ENCODE results near the gene NTN3.

NTN3 gene

DNA sequence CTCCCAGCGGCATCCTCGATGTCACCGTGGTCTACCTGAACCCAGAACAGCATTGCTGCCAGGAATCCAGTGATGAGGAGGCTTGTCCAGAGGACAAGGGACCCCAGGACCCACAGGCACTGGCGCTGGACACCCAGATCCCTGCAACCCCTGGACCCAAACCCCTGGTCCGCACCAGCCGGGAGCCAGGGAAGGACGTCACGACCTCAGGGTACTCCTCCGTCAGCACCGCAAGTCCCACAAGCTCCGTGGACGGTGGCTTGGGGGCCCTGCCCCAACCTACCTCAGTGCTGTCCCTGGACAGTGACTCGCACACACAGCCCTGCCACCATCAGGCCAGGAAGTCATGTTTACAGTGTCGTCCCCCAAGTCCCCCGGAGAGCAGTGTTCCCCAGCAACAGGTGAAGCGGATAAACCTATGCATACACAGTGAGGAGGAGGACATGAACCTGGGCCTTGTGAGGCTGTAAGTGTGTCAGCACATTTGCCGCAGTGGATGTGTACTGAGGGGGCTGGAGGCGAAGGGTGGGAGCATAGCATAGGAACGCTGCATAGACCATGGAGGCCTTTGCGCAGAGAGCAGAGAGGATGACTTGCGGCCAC is 14.4 kb upstream of the NTN3 start:
- no peak for TF ChIP-seq ZFX (IDR thresholded peaks at IDR 0.05)
- TF ChIP-seq, protein P1, sequence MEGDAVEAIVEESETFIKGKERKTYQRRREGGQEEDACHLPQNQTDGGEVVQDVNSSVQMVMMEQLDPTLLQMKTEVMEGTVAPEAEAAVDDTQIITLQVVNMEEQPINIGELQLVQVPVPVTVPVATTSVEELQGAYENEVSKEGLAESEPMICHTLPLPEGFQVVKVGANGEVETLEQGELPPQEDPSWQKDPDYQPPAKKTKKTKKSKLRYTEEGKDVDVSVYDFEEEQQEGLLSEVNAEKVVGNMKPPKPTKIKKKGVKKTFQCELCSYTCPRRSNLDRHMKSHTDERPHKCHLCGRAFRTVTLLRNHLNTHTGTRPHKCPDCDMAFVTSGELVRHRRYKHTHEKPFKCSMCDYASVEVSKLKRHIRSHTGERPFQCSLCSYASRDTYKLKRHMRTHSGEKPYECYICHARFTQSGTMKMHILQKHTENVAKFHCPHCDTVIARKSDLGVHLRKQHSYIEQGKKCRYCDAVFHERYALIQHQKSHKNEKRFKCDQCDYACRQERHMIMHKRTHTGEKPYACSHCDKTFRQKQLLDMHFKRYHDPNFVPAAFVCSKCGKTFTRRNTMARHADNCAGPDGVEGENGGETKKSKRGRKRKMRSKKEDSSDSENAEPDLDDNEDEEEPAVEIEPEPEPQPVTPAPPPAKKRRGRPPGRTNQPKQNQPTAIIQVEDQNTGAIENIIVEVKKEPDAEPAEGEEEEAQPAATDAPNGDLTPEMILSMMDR (conservative IDR thresholded peaks at IDR 0.05): no peak
- no peak overlapping the region for H3K27ac ChIP-seq

DNA sequence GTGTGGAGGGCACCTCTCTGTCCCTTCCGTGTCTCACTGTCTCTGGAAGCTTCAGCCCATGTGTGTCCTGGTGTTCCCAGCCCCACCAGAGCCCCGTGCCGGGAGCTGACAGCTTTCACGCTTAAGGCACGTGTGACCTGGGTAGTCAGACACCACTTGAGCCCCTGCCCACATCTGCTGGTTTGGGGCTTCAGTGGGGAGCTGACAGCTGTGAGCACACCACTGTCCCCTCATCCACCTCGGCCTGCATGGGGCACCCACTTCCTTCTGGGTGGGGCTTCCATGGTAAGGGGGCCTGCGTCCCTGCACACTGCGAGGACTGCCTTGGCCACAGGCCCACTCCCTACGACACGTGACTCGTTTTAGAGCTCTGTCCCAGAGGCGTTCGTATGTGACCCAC is 13.8 kb upstream of the NTN3 start:
- H3K27ac ChIP-seq: no peak overlapping the region

DNA sequence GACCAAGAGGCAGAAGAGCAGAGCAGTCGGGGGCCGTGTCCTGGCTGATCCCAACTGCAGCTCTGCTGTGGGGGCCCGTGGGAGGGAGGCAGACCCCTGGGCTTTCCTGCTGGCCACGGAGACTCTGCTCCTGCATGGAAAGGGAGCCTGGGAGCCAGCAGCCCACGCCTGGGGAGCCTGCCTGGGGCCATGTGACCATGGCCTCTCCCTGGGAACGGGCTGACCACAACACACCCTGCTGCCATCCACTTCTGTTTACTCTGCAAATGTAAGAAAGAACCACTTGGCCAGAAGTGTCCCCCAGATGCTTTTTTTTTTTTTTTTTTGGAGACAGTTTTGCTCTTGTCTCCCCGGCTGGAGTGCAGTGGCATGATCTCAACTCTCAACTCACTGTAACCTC is 13.2 kb upstream of the NTN3 start:
- H3K27ac ChIP-seq: no peak overlapping the region
- TF ChIP-seq, protein P1 (conservative IDR thresholded peaks at IDR 0.05): no peak
- TF ChIP-seq ZFX (IDR thresholded peaks at IDR 0.05): no peak

More for the DNA sequence above, 13.8 kb upstream of the NTN3 start:
- TF ChIP-seq ZFX (IDR thresholded peaks at IDR 0.05): no peak
- TF ChIP-seq, protein P1 (conservative IDR thresholded peaks at IDR 0.05): no peak

DNA sequence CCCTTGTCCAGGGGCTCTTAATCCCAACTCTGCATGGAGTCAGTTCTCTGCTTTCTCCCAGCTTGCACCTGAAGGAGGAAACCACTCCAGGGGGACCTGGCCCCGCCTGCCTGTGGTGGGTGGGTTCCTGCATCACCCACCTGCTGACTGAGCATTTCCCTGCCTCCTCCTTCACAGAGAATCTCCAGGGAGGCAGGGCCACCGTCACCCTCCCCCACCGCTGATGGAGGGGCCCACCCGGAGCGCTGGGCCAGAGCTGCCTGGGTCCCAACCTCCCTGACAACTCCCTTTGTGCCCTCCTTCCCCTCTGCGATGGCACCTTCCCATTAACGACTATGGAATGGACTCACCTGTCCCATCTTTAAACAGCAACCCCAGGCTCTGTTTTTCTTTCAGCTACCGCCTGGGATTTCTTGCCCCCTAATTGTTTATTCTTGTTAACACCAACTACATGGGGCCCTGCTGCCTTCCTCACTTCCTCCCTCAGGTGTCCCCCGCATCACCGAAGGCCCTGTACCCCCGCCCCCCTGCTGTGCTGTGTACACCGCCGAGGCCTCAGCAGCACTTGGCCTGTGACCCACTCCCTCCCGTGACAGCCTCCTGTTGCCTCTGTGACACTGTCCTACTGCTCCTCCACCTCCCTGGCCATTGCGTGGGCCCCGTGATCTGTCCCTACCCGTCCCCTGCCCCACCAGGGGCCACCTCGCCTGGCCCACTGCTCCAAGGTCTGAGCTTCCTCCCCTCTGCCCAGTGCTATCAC is 12.0 kb upstream of the NTN3 start:
- no peak for TF ChIP-seq ZFX (IDR thresholded peaks at IDR 0.05)
- TF ChIP-seq, protein P1 (conservative IDR thresholded peaks at IDR 0.05): no peak
- peak overlapping the region; percentile 75 for H3K27ac ChIP-seq

DNA sequence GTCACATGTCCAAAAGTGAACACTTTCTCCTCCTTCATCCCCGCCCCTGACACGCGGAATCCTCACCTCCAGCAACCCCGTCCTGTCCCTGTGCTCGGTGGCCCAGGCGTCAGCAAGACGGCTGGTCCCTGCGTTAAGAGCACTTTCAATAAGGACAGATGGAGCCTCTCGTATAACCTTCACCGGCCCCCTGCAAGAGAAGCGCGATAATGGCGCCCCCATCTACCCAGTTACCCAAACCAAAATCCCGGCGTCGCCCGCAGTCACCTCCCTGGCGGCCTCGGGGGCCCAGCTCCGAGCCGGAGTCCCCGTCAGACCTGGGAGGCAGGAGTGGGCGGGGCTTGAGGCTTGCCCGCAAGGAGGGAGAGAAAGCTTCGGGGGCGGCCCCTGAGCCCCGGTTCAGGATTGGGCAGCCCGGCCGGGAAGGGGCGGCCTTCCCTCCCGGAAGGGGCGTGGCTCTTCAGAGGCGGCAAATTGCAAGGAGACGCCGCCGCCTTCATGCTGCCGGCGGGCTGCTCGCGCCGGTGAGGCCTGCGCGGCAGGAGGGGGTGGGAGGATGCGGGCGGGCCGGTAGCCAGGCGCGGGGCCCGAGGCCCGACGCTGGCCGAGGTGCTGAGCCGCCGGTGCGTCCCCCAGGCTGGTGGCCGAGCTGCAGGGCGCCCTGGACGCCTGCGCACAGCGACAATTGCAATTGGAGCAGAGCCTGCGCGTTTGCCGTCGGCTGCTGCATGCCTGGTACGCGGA is 11.3 kb upstream of the NTN3 start, which contains the start of gene TEDC2:
Gene TEDC2 (plus strand): TSS at position 463 of the 744 bp plus-strand sequence. CDS start 36 bp downstream, at position 499.
- TF ChIP-seq, protein P1 (conservative IDR thresholded peaks at IDR 0.05): no peak
- peak; percentile 46; the same call in 1 of the 2 replicates for TF ChIP-seq ZFX (IDR thresholded peaks at IDR 0.05)
- H3K27ac ChIP-seq: peak within 1 kb of the TSS; percentile 75

DNA sequence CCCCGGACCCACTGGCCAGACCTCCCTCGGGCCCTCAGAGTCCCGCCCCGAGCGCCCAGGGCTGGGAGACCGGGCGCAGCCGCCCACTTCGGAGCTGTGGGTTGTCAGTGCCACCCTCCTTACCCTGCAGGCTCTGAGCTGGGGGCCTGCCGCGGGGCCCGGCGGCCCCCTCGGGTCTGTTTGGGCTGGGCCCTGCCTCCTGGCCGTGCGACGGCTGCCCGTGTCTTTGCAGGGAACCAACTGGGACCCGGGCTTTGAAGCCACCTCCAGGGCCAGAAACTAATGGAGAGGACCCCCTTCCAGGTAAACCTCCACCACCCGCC is 10.7 kb upstream of the NTN3 start:
- TF ChIP-seq, protein P1 (conservative IDR thresholded peaks at IDR 0.05): no peak
- no peak for TF ChIP-seq ZFX (IDR thresholded peaks at IDR 0.05)
- H3K27ac ChIP-seq: peak overlapping the region; percentile 75

DNA sequence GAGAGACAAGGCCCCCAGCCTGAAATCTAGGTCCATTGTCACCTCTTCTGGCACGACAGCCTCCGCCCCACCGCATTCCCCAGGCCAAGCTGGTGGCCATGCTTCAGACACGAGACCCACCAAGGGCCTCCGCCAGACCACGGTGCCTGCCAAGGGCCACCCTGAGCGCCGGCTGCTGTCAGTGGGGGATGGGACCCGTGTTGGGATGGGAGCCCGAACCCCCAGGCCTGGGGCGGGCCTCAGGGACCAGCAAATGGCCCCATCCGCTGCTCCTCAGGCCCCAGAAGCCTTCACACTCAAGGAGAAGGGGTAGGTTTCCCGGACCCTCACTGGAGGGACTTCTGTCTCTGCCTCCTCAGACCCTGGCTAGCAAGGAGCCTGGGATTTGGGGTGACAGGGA is 10.2 kb upstream of the NTN3 start:
- peak overlapping the region; percentile 75 for H3K27ac ChIP-seq
- no peak for TF ChIP-seq ZFX (IDR thresholded peaks at IDR 0.05)
- TF ChIP-seq, protein P1 (conservative IDR thresholded peaks at IDR 0.05): no peak

Measured in C4-2B (cell line).